Peyer's patch (tissue), 4 donors: ENCODE results near the gene ZNF451. TPM values are rescaled to one million over a fixed set of nuclear protein-coding genes. Genes with fewer than 3 reads are reported as not detected.

ENCODE experiments used
- DNase-seq, 3 donors: peaks; one replicate each; pipeline ENCODE4 v3.0.0-alpha.2; 2017 to 2019
- H3K27ac ChIP-seq, 4 donors: fragments of 200-600 bp; sonication (generic); one replicate each; pipeline ENCODE4 v1.5.1; 2016 to 2019
- H3K27me3 ChIP-seq, 2 donors: fragments of 200-600 bp; sonication (generic); one replicate each; pipeline ENCODE4 v1.5.1; 2019
- H3K36me3 ChIP-seq, 3 donors: fragments of 200-600 bp; sonication (generic); one replicate each; pipeline ENCODE4 v1.5.1; 2016 to 2019
- H3K4me1 ChIP-seq, 4 donors: fragments of 200-600 bp; sonication (generic); one replicate each; pipeline ENCODE4 v1.5.1; 2016 to 2019
- H3K4me3 ChIP-seq, 4 donors: fragments of 200-600 bp; sonication (generic); 1 replicate in 3 of 4; 2 replicates in 1 of 4; pipeline ENCODE4 v1.5.1; 2016 to 2019; ENCODE audit warnings: mild to moderate bottlenecking in 1 of 4
- H3K9me3 ChIP-seq, 4 donors: fragments of 200-600 bp; sonication (generic); one replicate each; pipeline ENCODE4 v1.5.1; 2016 to 2019; ENCODE audit warnings: mild to moderate bottlenecking in 1 of 4
- CTCF ChIP-seq, 6 experiments: fragments of 450-650 bp in 4 of 6; fragments of 200-600 bp in 2 of 6; sonication (generic) in 1 of 6; IDR thresholded peaks; one replicate each; pipeline ENCODE4 v1.5.1; 2017 to 2019; ENCODE audit warnings: antibody characterized with exemption in 6 of 6, mild to moderate bottlenecking in 3 of 6, moderate library complexity in 1 of 6
- POLR2A ChIP-seq, 2 donors: fragments of 450-650 bp; IDR thresholded peaks; one replicate each; pipeline ENCODE4 v1.5.1; 2017; ENCODE audit warnings: antibody characterized with exemption in 2 of 2, mild to moderate bottlenecking in 2 of 2, moderate library complexity in 2 of 2
- total RNA-seq, 4 donors: library from RNA; depleted of rRNA; stranded (reverse); fragments of >200 nt; gene quantifications; one replicate each; pipeline ENCODE4 v1.1.0, GENCODE V29; 2016

Gene ZNF451
- total RNA-seq, 4 donors from 2014 or later: 44.5 to 106 (median 54.9) TPM

DNA sequence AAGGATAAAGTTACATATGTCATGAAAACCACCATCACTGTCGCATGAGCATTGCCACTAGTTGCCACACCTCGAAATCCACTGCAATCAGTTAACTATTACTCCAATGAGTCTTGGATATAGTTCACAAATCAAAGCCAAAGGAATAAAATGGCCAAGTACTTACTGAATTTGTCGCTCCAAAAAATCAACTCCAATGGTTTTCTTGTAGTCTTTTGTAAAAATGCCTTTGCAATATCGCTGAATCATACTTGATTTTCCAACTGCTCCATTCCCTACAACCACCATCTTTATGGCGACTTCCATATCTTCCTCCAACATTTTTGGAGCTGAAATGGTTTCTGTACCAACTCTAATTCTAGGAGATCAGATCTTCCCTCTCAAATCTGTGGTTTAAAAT is 120.1 kb downstream of the ZNF451 start:
- TF ChIP-seq CTCF (IDR thresholded peaks at IDR 0.05) (no peak), POLR2A (IDR thresholded peaks at IDR 0.05) (no peak)
- Histone ChIP-seq H3K4me3 (no peak overlapping the region), H3K4me1 (no peaks in the 10 kb centered on the region), H3K27me3 (no peaks in the 10 kb centered on the region), H3K9me3 (no peaks in the 10 kb centered on the region), H3K27ac (no peak overlapping the region), H3K36me3 (no peaks in the 10 kb centered on the region)
- no peak for DNase-seq

GRCh38 chr6:57215260-57215659 is 125.3 kb downstream of the ZNF451 start:
- DNase-seq: no peak
- no peak for TF ChIP-seq POLR2A (IDR thresholded peaks at IDR 0.05)
- no peak for TF ChIP-seq CTCF (IDR thresholded peaks at IDR 0.05)
- Histone ChIP-seq H3K4me1 (no peaks in the 10 kb centered on the region), H3K4me3 (no peak overlapping the region), H3K27me3 (no peaks in the 10 kb centered on the region), H3K27ac (no peak overlapping the region), H3K36me3 (no peaks in the 10 kb centered on the region), H3K9me3 (no peaks in the 10 kb centered on the region)

GRCh38 chr6:57216235-57217101 is 126.5 kb downstream of the ZNF451 start:
- no peaks in the 10 kb centered on the region for H3K9me3 ChIP-seq
- no peaks in the 10 kb centered on the region for H3K4me1 ChIP-seq
- peak in 3 of 6 experiments; percentile 2 to 13 (median 8) for TF ChIP-seq CTCF (IDR thresholded peaks at IDR 0.05)
- TF ChIP-seq POLR2A (IDR thresholded peaks at IDR 0.05): no peak
- no peak for DNase-seq
- H3K27me3 ChIP-seq: no peaks in the 10 kb centered on the region
- no peak overlapping the region for H3K27ac ChIP-seq
- no peaks in the 10 kb centered on the region for H3K36me3 ChIP-seq
- H3K4me3 ChIP-seq: no peak overlapping the region

- no peak for DNase-seq
- Histone ChIP-seq H3K27ac (no peak overlapping the region), H3K27me3 (no peaks in the 10 kb centered on the region), H3K9me3 (no peaks in the 10 kb centered on the region), H3K4me3 (no peak overlapping the region), H3K4me1 (no peaks in the 10 kb centered on the region), H3K36me3 (no peaks in the 10 kb centered on the region)
- TF ChIP-seq CTCF (IDR thresholded peaks at IDR 0.05) (no peak), POLR2A (IDR thresholded peaks at IDR 0.05) (no peak)
Observed at GRCh38 chr6:57217270-57217669, 127.3 kb downstream of the ZNF451 start.

Other genes with a start within 250 kb of the ZNF451 start
- gene BEND6, start 135.1 kb upstream of the ZNF451 start, total RNA-seq: not detected
- 10 to 100 TPM in 1 of 4 donors, 1 to 10 TPM in 3; 2.7 to 13.2 (median 4.9) TPM for gene KIAA1586, start 43.5 kb upstream of the ZNF451 start, total RNA-seq
- gene BAG2, start 82.1 kb downstream of the ZNF451 start, total RNA-seq: 1 to 10 TPM; 1.6 to 3.3 (median 2.1) TPM
- gene RAB23, start 132.1 kb downstream of the ZNF451 start, total RNA-seq: 10 to 100 TPM in 1 of 4 donors, 1 to 10 TPM in 3; 3.0 to 18.2 (median 5.0) TPM
- 10 to 100 TPM in 1 of 4 donors, 1 to 10 TPM in 3; 4.9 to 19.8 (median 7.0) TPM for gene PRIM2, start 227.4 kb downstream of the ZNF451 start, total RNA-seq